ENCODE data around the gene FADS2.

DNA sequence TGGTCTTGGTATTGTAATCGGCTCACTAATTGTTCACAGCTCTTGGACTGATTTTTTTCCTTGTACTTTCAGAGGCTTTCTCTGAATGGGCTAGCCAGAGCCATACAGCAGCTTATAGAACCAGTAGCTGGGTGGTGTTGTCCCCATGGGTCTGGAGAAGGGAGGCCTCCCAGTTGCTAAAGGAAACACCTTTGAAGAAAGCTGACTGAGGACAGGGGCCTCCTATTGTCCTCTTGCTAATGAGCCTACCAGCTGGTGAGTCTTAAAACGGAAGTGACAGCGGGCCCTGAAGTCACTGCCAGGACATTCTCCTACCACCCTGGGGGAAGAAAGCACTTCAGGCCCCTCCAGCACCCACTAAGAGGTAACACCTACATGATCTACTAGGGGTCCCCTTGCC is 53.3 kb downstream of the FADS2 start:
- TF ChIP-seq POLR2A (IDR thresholded peaks at IDR 0.05; ENCODE audit: low read depth, low read length) (no peak), POLR2AphosphoS5 (IDR thresholded peaks at IDR 0.05; ENCODE audit: low read depth, low read length) (no peak)
